Endothelial cell of umbilical vein (primary cell): ENCODE data around the gene MRAP.

ENCODE experiments used
- EZH2 ChIP-seq: IDR thresholded peaks from 2 replicates; pipeline ENCODE4 v1.6.1; 2012; ENCODE audit warnings: borderline replicate concordance, low read depth, mild to moderate bottlenecking, moderate library complexity, low read length, inconsistent platforms; ENCODE audit not compliant: severe bottlenecking
- FOS ChIP-seq: IDR thresholded peaks from 2 replicates; pipeline ENCODE4 v1.6.1; 2011; ENCODE audit warnings: mild to moderate bottlenecking, low read length, moderate library complexity, borderline replicate concordance; ENCODE audit not compliant: insufficient read depth
- GATA2 ChIP-seq: IDR thresholded peaks from 2 replicates; pipeline ENCODE4 v1.7.0; 2011; ENCODE audit warnings: low read depth, mild to moderate bottlenecking, moderate library complexity, mixed read lengths, low read length; ENCODE audit not compliant: insufficient read length, insufficient read depth
- JUN ChIP-seq: IDR thresholded peaks from 2 replicates; pipeline ENCODE4 v1.6.1; 2011; ENCODE audit warnings: borderline replicate concordance, low read depth; ENCODE audit not compliant: insufficient read length, insufficient read depth
- MYC ChIP-seq: IDR thresholded peaks from one replicate; pipeline ENCODE4 v1.6.1; 2011; ENCODE audit warnings: mild to moderate bottlenecking, low read depth, low read length
- POLR2A ChIP-seq: IDR thresholded peaks from 2 replicates; pipeline ENCODE4 v1.6.1; 2012; ENCODE audit warnings: low read depth, mild to moderate bottlenecking, control low read depth, low read length
- POLR2AphosphoS5 ChIP-seq: IDR thresholded peaks from 2 replicates; pipeline ENCODE4 v1.6.1; 2012; ENCODE audit warnings: low read depth, mild to moderate bottlenecking, control low read depth, low read length, moderate library complexity; ENCODE audit not compliant: insufficient read depth
- TF ChIP-seq, protein P1 (sequence below), 2 donors: IDR thresholded peaks; 1 replicate in 1 of 2; 2 replicates in 1 of 2; pipeline ENCODE4 v1.5.1; 2011; ENCODE audit warnings: low read length in 2 of 2, mild to moderate bottlenecking in 2 of 2, moderate library complexity in 2 of 2, control low read depth in 1 of 2, inconsistent platforms in 1 of 2, low read depth in 1 of 2; ENCODE audit not compliant: insufficient read depth in 1 of 2; ENCODE audit errors: extremely low read depth in 1 of 2
- TF ChIP-seq, protein P2 (sequence below): IDR thresholded peaks from 2 replicates; pipeline ENCODE4 v1.6.1; 2011; ENCODE audit not compliant: insufficient read depth, insufficient read length

DNA sequence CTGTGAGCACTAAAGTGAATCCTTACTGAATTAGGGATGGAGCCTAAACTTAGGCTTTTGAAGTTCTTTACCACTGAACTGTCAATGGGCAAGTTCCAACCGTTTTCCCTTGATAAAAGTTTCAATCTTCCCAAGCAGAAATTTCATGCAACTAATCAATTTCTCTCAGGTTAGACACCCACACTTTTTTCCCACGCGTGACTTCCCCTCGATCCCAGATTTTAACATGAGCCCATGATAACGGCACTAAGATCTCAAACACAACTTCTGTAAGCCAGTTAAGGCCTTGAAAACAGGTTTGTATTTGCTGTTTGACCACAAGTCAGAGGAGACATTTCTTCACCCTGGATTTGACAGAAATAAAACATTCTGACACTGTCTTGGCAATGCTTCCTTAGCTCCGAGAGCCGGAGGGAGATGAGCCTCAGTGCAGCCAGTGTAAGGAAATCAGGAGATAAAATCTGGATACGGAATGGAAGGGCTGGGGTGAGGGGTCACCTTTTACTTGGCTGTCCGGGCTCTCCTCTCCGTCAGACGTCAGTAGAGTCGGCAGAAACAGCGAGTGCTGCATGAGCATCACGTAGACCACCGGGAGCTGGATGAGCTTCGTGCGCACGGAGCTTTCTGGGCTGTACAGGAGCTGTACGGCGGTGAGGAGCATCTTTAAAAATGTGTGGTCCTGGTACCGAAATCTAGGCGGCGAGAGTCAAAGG, 39.7 kb downstream of the MRAP start:
- TF ChIP-seq, protein P1, sequence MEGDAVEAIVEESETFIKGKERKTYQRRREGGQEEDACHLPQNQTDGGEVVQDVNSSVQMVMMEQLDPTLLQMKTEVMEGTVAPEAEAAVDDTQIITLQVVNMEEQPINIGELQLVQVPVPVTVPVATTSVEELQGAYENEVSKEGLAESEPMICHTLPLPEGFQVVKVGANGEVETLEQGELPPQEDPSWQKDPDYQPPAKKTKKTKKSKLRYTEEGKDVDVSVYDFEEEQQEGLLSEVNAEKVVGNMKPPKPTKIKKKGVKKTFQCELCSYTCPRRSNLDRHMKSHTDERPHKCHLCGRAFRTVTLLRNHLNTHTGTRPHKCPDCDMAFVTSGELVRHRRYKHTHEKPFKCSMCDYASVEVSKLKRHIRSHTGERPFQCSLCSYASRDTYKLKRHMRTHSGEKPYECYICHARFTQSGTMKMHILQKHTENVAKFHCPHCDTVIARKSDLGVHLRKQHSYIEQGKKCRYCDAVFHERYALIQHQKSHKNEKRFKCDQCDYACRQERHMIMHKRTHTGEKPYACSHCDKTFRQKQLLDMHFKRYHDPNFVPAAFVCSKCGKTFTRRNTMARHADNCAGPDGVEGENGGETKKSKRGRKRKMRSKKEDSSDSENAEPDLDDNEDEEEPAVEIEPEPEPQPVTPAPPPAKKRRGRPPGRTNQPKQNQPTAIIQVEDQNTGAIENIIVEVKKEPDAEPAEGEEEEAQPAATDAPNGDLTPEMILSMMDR (IDR thresholded peaks at IDR 0.05; ENCODE audit: extremely low read depth in 1 of 2, insufficient read depth in 1 of 2, low read depth in 1 of 2, low read length in 2 of 2), result no peak
- no peak for TF ChIP-seq EZH2
- no peak for TF ChIP-seq POLR2A
- TF ChIP-seq, protein P2, sequence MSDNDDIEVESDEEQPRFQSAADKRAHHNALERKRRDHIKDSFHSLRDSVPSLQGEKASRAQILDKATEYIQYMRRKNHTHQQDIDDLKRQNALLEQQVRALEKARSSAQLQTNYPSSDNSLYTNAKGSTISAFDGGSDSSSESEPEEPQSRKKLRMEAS, result no peak
- TF ChIP-seq POLR2AphosphoS5, result no peak
- TF ChIP-seq JUN, result no peak
- no peak for TF ChIP-seq MYC
- no peak for TF ChIP-seq FOS
- no peak for TF ChIP-seq GATA2
